Measurements from ENCODE around the gene OPCML. TPM values are rescaled to one million over a fixed set of nuclear protein-coding genes. Genes with fewer than 3 reads are reported as not detected.

OPCML gene
- total RNA-seq, 4 donors from 2014 or later = 0.33 TPM; not detected in 3

- Histone ChIP-seq H3K4me1 (no peaks in the 10 kb centered on the region), H3K36me3 (no peaks in the 10 kb centered on the region), H3K9me3 (no peaks in the 10 kb centered on the region), H3K4me3 (replicated peaks in 1 of 3) (no peak overlapping the region), H3K27me3 (no peaks in the 10 kb centered on the region), H3K27ac (no peak overlapping the region)
- DNase-seq = no peak
- WGBS, 2 donors = 73 to 78% methylated on average over 7 of the region's 7 CpGs
- intact Hi-C loops (cut with DNase I) = no loop called here
- TF ChIP-seq CTCF (IDR thresholded peaks at IDR 0.05) (no peak), POLR2A (IDR thresholded peaks at IDR 0.05) (no peak)
Observed at GRCh38 chr11:133146697-133147306, 385.5 kb downstream of the OPCML start.

DNA sequence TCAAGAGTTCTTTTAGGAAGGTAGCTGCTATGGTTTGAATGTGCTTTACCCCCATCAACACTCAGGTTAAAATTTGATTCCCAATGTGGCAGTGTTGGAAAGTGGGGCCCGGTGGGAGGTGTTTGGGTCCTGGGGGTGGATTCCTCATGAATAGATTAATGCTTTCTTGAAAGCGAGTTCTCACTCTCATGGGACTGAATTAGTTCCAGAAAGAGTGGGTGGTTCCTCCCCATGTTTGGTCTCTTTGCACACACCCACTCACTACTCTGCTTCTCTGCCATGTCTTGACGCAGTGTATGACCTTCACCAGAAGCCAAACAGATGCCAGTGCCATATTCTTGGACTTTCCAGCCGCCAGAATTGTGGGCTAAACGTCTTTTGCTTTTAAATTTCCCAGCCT lies 394.4 kb downstream of the OPCML start:
- TF ChIP-seq CTCF (IDR thresholded peaks at IDR 0.05) = no peak
- no peak for TF ChIP-seq POLR2A (IDR thresholded peaks at IDR 0.05)
- Histone ChIP-seq H3K36me3 (no peaks in the 10 kb centered on the region), H3K4me1 (peaks cover 6 to 9% of the 10 kb centered on the region in 2 donors), H3K9me3 (no peaks in the 10 kb centered on the region), H3K27me3 (no peaks in the 10 kb centered on the region), H3K27ac (no peak overlapping the region), H3K4me3 (replicated peaks in 1 of 3) (no peak overlapping the region)
- WGBS, 2 donors = 67 to 90% methylated on average over 5 of the region's 5 CpGs
- no peak for DNase-seq
- intact Hi-C loops (cut with DNase I) = no loop called here

DNA sequence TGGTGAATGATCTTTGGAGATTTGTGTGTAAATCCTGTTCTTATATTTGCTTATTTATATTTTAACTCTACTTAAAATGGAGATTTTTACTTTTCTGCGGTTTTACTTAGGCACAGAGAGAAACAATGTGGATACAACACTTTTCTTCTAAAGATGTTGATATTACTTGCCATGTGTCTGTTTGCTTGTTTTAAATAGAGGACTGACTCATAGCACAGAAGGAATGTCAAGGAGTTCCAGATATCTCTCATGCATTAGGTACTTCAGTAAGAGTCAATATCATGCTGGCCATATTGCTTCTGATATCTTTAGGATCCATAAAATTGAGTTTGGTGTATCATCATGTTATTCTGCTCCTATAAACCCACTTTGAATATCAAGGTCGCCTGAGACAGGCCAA lies 395.0 kb downstream of the OPCML start:
- no peaks in the 10 kb centered on the region for H3K27me3 ChIP-seq
- H3K27ac ChIP-seq = no peak overlapping the region
- peaks cover 6 to 9% of the 10 kb centered on the region in 2 donors for H3K4me1 ChIP-seq
- intact Hi-C loops (cut with DNase I) = no loop called here
- H3K9me3 ChIP-seq = no peaks in the 10 kb centered on the region
- no peak for DNase-seq
- no peaks in the 10 kb centered on the region for H3K36me3 ChIP-seq
- 40 to 46% methylated on average over 2 of the region's 2 CpGs for WGBS, 2 donors
- no peak overlapping the region for H3K4me3 ChIP-seq (replicated peaks in 1 of 3)
- no peak for TF ChIP-seq CTCF (IDR thresholded peaks at IDR 0.05)
- TF ChIP-seq POLR2A (IDR thresholded peaks at IDR 0.05) = no peak

DNA sequence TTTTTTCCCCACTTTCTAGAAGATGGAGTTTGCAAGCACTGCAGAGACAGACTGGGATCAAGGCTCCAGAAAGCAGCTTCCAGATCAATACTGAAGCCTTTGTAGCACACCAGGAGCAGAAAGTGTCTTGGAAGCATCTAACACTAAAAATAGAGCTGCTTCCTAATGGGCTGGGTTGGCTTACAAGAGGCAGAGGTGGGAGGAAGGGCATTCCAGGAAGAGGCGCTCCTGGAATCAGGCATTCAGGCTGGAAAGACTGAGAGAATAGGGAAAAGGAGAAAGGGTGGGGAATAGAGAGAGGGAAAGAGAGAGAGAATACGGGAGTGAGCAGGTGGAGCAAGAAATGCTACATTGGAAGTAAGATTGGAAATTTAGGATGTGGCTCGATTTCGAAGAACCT lies 395.9 kb downstream of the OPCML start:
- H3K36me3 ChIP-seq = no peaks in the 10 kb centered on the region
- no peaks in the 10 kb centered on the region for H3K27me3 ChIP-seq
- DNase-seq = no peak
- H3K27ac ChIP-seq = no peak overlapping the region
- intact Hi-C loops (cut with DNase I) = no loop called here
- TF ChIP-seq CTCF (IDR thresholded peaks at IDR 0.05) = no peak
- no peak for TF ChIP-seq POLR2A (IDR thresholded peaks at IDR 0.05)
- 65 to 67% methylated on average over 4 of the region's 4 CpGs for WGBS, 2 donors
- peaks cover 6 to 9% of the 10 kb centered on the region in 2 donors for H3K4me1 ChIP-seq
- H3K4me3 ChIP-seq (replicated peaks in 1 of 3) = no peak overlapping the region
- H3K9me3 ChIP-seq = no peaks in the 10 kb centered on the region

- peaks cover 6 to 9% of the 10 kb centered on the region in 2 donors for H3K4me1 ChIP-seq
- H3K9me3 ChIP-seq = no peaks in the 10 kb centered on the region
- intact Hi-C loops (cut with DNase I) = no loop called here
- WGBS, 2 donors = 18 to 26% methylated on average over 11 of the region's 11 CpGs
- DNase-seq = peak; percentile 64 to 67
- H3K27me3 ChIP-seq = no peaks in the 10 kb centered on the region
- H3K4me3 ChIP-seq (replicated peaks in 1 of 3) = no peak overlapping the region
- TF ChIP-seq CTCF (IDR thresholded peaks at IDR 0.05) (peak; percentile 47 to 87 (median 72)), POLR2A (IDR thresholded peaks at IDR 0.05) (no peak)
- H3K36me3 ChIP-seq = no peaks in the 10 kb centered on the region
- no peak overlapping the region for H3K27ac ChIP-seq
Observed at GRCh38 chr11:133134314-133135173, 397.8 kb downstream of the OPCML start.
